Activated naive CD8-positive, alpha-beta T cell treated with anti-CD3 and anti-CD28 coated beads, Interleukin-2, amount 50 U/mL, for 16 hours (primary cell): ENCODE results near the gene ARMCX5.
A peak's percentile ranks its signal among the peaks of the same experiment; 100 is the strongest.

ENCODE experiments used
- DNase-seq: peaks from one replicate; pipeline ENCODE4 v3.0.0-alpha.2; 2020; ENCODE audit warnings: low read depth, low spot score

Gene ARMCX5

DNA sequence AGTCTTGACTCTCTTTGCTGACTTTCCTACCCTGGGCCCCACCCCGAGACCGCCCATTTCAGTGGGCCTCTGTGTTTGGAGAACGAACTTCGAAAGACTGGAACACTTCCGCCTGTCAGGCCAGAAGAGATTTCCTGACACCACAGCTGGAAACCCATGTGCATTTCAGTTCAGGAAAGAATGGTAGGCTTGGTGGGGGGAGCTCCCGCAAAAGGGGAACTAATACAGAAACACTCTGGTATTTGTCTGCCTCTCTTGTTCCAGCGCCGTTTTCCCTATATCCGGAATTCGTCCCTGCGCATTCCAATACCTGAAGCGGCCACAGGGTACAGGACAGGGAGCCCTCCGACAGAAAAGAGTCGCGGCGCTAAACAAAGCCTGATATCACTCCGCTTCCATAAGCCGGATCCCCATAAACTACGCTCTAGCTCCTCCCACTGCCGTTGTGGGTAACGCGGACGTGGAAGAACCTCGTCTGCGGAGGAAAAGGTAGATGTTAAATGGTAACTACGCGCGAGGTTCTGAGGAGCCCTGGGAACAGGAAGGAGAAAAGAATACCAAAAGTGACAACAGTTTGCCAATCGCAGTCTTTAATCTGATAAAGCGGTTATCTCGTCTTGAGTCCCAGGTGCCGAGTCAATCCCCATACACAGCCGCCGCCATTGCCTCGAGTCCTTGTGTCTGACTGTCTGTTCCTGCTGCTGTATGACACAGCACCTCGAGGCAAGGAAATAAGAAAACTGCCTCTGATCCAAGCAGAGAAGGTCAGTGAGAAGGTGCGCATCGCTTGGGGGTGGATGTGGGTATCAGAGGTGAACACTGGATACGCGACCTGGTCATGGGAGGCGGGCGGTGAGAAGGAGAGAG is at the start of gene ARMCX5:
Gene ARMCX5, plus strand, starts transcription at position 432 of the 867 bp plus-strand sequence. CDS start 2,627 bp downstream, outside the sequence.
- DNase-seq: peak; percentile 36

DNA sequence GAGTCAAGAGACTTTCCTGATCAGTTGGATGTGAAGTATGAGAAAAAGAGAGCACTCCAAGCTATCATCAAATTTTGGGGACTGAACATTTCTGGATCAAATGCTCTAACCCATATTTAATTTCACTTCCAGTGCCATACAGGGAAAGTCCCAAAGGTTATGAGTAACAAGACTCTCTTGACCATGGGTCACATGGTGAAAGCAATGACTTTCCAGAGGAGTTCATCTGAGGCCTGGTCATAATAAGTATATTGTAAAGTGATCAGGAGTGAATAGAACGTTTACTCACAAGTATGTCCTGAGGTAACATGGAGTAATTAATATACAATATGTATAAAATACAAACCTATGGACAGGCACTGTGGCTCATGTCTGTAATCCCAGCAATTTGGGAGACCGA is 40.7 kb upstream of the ARMCX5 start:
- no peak for DNase-seq

DNA sequence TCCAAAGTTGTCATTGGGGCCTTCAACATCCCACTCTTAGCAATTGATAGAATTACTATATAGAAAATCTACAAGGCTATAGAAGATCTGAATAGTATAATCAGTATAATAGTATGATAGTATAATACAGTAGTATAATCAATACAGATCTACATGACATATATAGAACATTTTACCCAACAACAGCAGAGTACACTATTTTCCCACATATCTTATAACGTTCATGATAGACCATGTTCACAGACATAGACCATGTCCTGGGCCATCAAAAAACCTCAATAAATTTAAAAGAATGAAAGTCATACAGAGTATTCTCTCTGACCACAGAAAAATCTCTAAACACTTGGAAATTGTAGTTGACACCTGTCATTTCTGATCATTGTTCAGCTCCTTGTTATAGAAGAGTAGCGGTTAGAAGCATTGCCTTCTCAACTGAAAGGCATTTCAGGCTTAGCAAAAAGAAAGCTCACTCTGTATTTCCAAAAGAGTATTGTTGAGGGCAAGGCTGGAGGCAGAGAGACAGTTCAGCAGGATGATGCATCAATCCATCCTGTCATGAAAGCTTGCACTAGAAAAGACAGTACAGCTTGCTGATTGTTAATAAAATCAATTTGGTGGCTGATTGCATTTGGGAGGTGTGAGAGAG is 38.8 kb upstream of the ARMCX5 start:
- DNase-seq: no peak

DNA sequence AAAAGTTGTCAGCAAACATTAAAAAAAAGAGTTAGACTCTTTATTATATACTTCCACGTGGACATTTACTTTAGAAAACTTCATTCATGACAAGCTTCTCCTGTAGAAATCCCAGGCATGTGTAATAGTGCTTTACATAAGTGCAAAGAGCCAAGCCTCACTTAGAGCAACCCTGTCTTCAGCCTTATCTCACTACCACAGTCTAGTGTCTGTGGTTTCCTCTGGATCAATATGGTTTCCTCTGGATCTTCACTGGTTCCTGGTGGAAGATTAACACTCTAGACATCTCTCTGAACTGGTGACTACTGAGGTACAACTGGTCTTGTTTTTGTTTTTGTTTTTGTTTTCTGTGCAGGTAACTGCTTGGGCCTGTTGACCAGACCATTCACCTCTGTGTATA is 18.4 kb upstream of the ARMCX5 start:
- DNase-seq: no peak

- no peak for DNase-seq
These were observed 5.9 kb upstream of the ARMCX5 start for GRCh38 chrX:102593367-102593766.

DNA sequence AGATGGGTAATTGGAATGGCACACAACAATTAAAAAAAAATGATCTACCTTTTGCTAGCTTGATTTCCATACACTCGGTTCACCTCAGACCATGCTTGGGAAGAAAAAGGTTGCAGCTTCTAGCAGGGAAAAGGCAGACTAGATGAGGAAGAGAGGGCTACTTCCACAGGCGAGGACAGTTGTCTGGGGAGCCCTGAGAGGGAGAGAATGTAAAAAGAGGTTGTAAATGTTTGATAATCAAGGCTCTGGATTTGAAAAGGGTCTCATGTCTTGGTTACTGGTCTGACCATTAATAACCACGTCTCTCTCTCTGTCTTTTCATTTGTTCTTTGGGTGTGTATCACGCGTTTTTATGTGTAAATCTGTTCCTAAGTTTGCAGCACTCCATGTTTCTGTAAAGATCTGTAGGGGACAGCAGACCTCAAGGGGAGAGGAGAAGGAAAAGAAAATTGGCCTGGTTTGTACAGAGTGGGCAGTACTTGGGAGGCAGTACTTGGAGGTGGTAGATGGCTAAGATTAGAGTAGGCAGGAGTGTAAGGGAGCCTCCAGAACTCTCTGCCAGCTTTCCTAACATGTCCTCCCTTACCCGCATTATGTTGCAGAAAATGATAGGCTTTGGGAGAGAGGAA is 750 bp downstream of the ARMCX5 start:
- no peak for DNase-seq

- DNase-seq: no peak
These were observed 5.0 kb downstream of the ARMCX5 start for GRCh38 chrX:102604327-102604726.

DNA sequence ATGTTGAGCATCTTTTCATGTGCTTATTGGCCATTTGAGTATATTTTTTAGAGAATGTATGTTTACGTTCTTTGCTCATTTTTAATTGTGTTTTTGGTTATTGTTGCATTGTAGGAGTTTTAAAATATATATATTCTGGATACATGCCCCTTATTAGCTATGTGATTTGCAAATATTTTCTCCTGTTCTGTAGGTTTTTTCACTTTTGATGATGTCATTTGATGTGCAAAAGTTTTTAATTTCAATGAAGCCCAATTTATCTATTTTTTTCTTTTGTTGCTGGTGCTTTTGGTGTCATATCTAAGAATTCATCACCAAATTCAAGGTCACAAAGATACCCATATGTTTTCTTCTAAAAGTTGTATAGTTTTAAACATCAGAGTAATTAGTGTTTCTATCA is 6.8 kb downstream of the ARMCX5 start:
- DNase-seq: no peak

DNA sequence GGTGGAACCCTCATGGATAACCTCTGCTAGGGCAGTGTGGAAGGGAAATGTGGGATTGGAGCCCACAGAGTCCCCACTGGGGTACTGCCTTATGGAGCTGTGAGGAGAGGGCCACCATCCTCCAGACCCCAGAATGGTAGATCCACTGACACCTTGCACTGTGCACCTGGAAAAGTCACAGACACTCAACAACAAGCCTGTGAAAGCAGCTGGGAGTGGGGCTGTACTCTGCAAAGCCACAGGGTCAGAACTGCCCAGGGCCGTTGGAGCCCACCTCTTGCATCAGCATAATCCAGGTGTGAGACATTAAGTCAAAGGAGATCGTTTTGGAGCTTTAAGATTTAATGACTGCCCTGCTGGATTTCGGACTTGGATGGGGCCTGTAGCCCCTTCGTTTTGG is 11.6 kb downstream of the ARMCX5 start:
- DNase-seq: no peak

DNA sequence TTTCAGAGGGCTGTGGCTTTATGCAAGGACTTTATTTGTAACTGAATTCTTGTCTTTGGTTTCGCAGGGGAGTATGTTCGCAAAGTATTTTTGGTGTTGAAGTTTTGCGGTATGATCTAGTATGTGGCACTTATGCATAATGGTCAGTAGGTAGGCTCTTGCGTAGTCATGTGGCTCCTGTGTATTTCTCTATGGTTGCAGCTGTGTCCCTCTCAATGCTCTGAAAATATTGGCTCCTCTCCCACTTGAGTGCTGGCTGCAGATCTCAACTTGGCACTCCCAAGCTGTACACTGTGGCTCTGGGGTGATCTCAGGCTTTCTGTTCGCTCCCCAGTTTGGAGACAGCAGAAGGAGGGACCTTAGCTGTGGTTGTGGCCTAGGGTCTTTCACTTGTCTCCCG is 24.8 kb downstream of the ARMCX5 start:
- DNase-seq: no peak

GRCh38 chrX:102627640-102628039 is 28.3 kb downstream of the ARMCX5 start:
- DNase-seq: no peak

DNA sequence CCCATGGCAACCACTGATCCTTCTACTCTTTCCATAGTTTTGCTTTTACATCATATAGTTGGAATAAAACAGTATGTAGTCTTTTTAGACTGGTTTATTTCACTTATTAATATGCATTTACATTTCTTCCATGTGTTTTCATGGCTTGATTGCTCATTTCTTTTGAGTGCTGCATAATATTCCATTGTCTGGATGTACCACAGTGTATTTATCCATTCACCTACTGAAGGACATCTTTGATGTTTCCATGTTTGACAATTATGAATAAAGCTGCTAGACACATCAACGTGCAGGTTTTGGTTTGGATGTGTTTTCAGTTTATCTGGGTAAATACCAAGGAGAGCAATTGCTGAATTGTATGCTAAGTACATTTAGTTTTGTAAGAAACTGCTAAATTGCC is 38.2 kb downstream of the ARMCX5 start:
- DNase-seq: no peak

DNA sequence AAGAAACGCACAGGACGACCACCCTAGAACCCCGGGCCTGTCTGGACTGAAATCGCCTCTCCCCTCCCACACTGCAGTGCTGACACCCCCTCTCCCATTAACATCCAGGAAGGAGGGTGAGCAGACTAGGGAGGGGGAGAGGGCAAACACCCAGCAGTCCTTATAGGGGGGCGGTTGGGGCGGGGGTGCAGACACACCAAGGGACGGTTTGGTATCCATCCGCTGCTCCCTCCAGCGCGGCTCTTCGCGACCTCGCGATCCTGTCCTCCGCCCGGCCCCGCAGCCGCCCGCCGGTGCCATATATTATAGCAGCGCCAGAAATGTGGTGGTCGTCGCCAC is 51.6 kb downstream of the ARMCX5 start:
- no peak for DNase-seq

DNA sequence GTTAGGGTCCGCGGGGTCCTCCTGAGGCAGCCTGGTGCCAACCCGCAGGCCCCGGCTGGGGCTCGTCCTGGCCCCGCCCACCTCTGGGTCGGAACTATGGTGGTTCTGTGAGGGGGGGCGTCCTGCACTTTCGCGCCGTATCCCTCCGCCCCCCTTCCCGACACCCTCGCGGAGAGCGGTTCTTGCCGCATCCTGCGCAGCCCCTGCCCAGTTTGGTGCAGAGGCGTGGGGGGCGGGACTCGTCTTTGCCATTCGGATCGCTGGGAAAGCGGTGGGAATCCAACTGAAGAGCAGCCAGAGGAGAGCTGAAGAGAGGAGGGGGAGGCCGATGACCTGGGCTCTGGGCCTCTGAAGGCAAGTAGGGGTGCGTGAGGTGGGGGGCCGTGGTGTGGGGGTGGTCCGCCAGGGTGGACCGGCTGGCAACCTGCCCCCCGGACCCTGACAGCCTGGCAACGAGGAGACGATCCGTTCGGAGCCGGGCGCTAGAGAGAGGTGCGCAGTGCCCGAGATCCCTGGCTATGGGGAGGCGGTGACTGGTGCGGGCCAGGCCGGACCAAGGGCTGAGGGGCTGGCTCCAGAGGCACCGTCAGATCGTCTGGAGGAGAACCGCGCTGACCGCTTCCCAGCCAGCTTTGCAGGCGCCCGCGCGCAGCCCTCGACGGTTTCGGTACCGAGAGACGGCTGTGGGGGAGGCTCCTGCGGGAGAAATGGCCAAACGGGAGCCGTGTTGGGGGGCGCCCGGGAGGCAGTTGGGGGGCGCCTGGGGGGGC is 52.1 kb downstream of the ARMCX5 start, which contains the start of gene GPRASP1:
Gene GPRASP1, plus strand, starts transcription at position 242 of the 770 bp plus-strand sequence. CDS start 2,431 bp downstream, outside the sequence.
- DNase-seq: no peak

DNA sequence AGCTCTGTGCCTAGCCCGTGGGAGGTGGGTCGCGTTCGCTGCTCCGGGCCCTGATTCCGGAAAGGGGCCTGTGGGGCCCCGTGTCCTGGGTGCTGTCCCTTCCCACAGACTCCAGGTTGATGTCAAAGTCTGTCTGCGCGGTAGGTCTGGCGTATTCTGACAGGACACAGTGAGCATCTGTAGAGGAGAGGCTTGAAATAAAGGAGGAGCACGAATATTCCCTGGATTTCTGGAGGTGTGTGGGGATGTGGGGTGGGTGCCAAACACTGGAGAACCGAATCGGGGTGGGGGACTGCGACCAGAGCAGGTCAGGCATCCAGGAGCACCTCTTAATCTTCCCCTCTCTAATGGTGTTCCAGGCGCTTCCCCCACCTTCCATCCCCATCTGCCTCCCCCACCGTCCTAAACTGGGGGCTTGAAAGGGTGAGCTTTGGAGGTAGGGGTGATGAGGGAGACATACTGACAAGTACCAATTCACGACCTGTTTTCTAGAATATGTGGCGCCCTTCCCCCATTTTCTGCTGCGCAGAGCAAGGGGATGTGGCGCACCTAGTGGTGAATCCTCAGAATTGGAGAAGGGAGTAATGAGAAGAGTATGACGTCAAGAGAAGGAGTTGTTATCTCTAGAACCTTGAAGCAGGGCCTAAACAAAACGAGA is 52.8 kb downstream of the ARMCX5 start:
- no peak for DNase-seq
